ENCODE measurements around the gene TFAP2B. TPM values are rescaled to one million over a fixed set of nuclear protein-coding genes. Genes with fewer than 3 reads are reported as not detected.

The TFAP2B gene
- total RNA-seq, 1 donor from 2014 or later = 11.6 TPM

GRCh38 chr6:50837589-50838445 is 19.1 kb downstream of the TFAP2B start:
- no peak for TF ChIP-seq CTCF (conservative IDR thresholded peaks at IDR 0.05)
- H3K36me3 Mint-ChIP-seq = peaks cover 21% of the 10 kb centered on the region
- H3K27me3 Mint-ChIP-seq = peaks cover 98% of the 10 kb centered on the region
- peak overlapping the region; percentile 90 for H3K27ac Mint-ChIP-seq
- H3K4me3 Mint-ChIP-seq = peak overlapping the region; percentile 14
- no peaks in the 10 kb centered on the region for H3K9me3 Mint-ChIP-seq
- DNase-seq (ENCODE audit: extremely low spot score, unreplicated experiment) = no peak
- peaks cover 17% of the 10 kb centered on the region for H3K4me1 Mint-ChIP-seq (ENCODE audit: unreplicated experiment)

- Mint-ChIP-seq H3K36me3 (peaks cover 17% of the 10 kb centered on the region), H3K27ac (peak overlapping the region; percentile 90), H3K9me3 (no peaks in the 10 kb centered on the region), H3K27me3 (peaks cover 100% of the 10 kb centered on the region), H3K4me3 (peak overlapping the region; percentile 79), H3K4me1 (ENCODE audit: unreplicated experiment) (peaks cover 17% of the 10 kb centered on the region)
- no peak for DNase-seq (ENCODE audit: extremely low spot score, unreplicated experiment)
- TF ChIP-seq CTCF (conservative IDR thresholded peaks at IDR 0.05) = no peak
These were observed 21.6 kb downstream of the TFAP2B start for GRCh38 chr6:50840112-50840810.

GRCh38 chr6:50840811-50841192 is 22.1 kb downstream of the TFAP2B start:
- no peak for TF ChIP-seq CTCF (conservative IDR thresholded peaks at IDR 0.05)
- H3K4me3 Mint-ChIP-seq = peak overlapping the region; percentile 79
- H3K27me3 Mint-ChIP-seq = peaks cover 99% of the 10 kb centered on the region
- DNase-seq (ENCODE audit: extremely low spot score, unreplicated experiment) = no peak
- H3K36me3 Mint-ChIP-seq = peaks cover 12% of the 10 kb centered on the region
- no peaks in the 10 kb centered on the region for H3K9me3 Mint-ChIP-seq
- H3K4me1 Mint-ChIP-seq (ENCODE audit: unreplicated experiment) = peaks cover 21% of the 10 kb centered on the region
- H3K27ac Mint-ChIP-seq = peak overlapping the region; percentile 90

GRCh38 chr6:50842446-50842845 is 23.8 kb downstream of the TFAP2B start:
- no peak for DNase-seq (ENCODE audit: extremely low spot score, unreplicated experiment)
- peak overlapping the region; percentile 90 for H3K27ac Mint-ChIP-seq
- no peak for TF ChIP-seq CTCF (conservative IDR thresholded peaks at IDR 0.05)
- peaks cover 99% of the 10 kb centered on the region for H3K27me3 Mint-ChIP-seq
- H3K4me3 Mint-ChIP-seq = peak overlapping the region; percentile 86
- no peaks in the 10 kb centered on the region for H3K9me3 Mint-ChIP-seq
- H3K36me3 Mint-ChIP-seq = peaks cover 6% of the 10 kb centered on the region
- H3K4me1 Mint-ChIP-seq (ENCODE audit: unreplicated experiment) = peaks cover 18% of the 10 kb centered on the region

GRCh38 chr6:50842861-50843384 is 24.3 kb downstream of the TFAP2B start:
- Mint-ChIP-seq H3K9me3 (no peaks in the 10 kb centered on the region), H3K36me3 (peaks cover 6% of the 10 kb centered on the region), H3K4me1 (ENCODE audit: unreplicated experiment) (peaks cover 14% of the 10 kb centered on the region), H3K27me3 (peaks cover 99% of the 10 kb centered on the region), H3K27ac (peak overlapping the region; percentile 90), H3K4me3 (peak overlapping the region; percentile 86)
- DNase-seq (ENCODE audit: extremely low spot score, unreplicated experiment) = no peak
- TF ChIP-seq CTCF (conservative IDR thresholded peaks at IDR 0.05) = no peak
